ENCODE data around the gene NNT.

The NNT gene

GRCh38 chr5:43561356-43561755, 41.6 kb upstream of the NNT start:
- no peak for DNase-seq (ENCODE audit: low read depth)
- H3K4me3 ChIP-seq (ENCODE audit: low read depth, low read length): no peak overlapping the region
- TF ChIP-seq CTCF (IDR thresholded peaks at IDR 0.05; ENCODE audit: insufficient read depth, low read depth, low read length, missing control alignments): no peak

GRCh38 chr5:43563321-43563720, 39.7 kb upstream of the NNT start:
- no peak for DNase-seq (ENCODE audit: low read depth)
- H3K4me3 ChIP-seq (ENCODE audit: low read depth, low read length): no peak overlapping the region
- TF ChIP-seq CTCF (IDR thresholded peaks at IDR 0.05; ENCODE audit: insufficient read depth, low read depth, low read length, missing control alignments): no peak

GRCh38 chr5:43564289-43564850, 38.6 kb upstream of the NNT start:
- TF ChIP-seq CTCF (IDR thresholded peaks at IDR 0.05; ENCODE audit: insufficient read depth, low read depth, low read length, missing control alignments): no peak
- no peak for DNase-seq (ENCODE audit: low read depth)
- H3K4me3 ChIP-seq (ENCODE audit: low read depth, low read length): no peak overlapping the region

- DNase-seq (ENCODE audit: low read depth): no peak
- TF ChIP-seq CTCF (IDR thresholded peaks at IDR 0.05; ENCODE audit: insufficient read depth, low read depth, low read length, missing control alignments): no peak
- no peak overlapping the region for H3K4me3 ChIP-seq (ENCODE audit: low read depth, low read length)
Observed at GRCh38 chr5:43565043-43565442, 37.9 kb upstream of the NNT start.

- TF ChIP-seq CTCF (IDR thresholded peaks at IDR 0.05; ENCODE audit: insufficient read depth, low read depth, low read length, missing control alignments): no peak
- H3K4me3 ChIP-seq (ENCODE audit: low read depth, low read length): no peak overlapping the region
- DNase-seq (ENCODE audit: low read depth): peak; percentile 35
Observed at GRCh38 chr5:43567967-43568366, 35.0 kb upstream of the NNT start.

- no peak for DNase-seq (ENCODE audit: low read depth)
- no peak overlapping the region for H3K4me3 ChIP-seq (ENCODE audit: low read depth, low read length)
- no peak for TF ChIP-seq CTCF (IDR thresholded peaks at IDR 0.05; ENCODE audit: insufficient read depth, low read depth, low read length, missing control alignments)
Observed at GRCh38 chr5:43569236-43569746, 33.7 kb upstream of the NNT start.

Measured in GM12865 (cell line).